Measurements from ENCODE around the gene UBE2E1. TPM values are rescaled to one million over a fixed set of nuclear protein-coding genes. Genes with fewer than 3 reads are reported as not detected.

UBE2E1 gene
- total RNA-seq, 1 experiment from 2014 or later = 102 TPM

- H4K20me1 ChIP-seq (ENCODE audit: insufficient read depth) = no peaks in the 10 kb centered on the region
- no peak for DNase-seq
These were observed 27.3 kb upstream of the UBE2E1 start for GRCh38 chr3:23778446-23778845.

GRCh38 chr3:23779841-23780240 lies 25.9 kb upstream of the UBE2E1 start:
- Histone ChIP-seq H4K20me1 (ENCODE audit: insufficient read depth) (no peaks in the 10 kb centered on the region), H2AFZ (no peak overlapping the region), H3K9me3 (ENCODE audit: insufficient read depth, low read depth) (peaks cover 4% of the 10 kb centered on the region; the same call in 1 of the 2 replicates), H3K4me1 (replicated peaks; ENCODE audit: insufficient read depth) (no peaks in the 10 kb centered on the region), H3K27me3 (ENCODE audit: insufficient read depth, low read depth) (no peaks in the 10 kb centered on the region), H3K27ac (no peak overlapping the region), H3K79me2 (ENCODE audit: low read depth) (no peaks in the 10 kb centered on the region), H3K36me3 (ENCODE audit: low read depth) (no peaks in the 10 kb centered on the region), H3K9me2 (ENCODE audit: insufficient read depth) (no peaks in the 10 kb centered on the region), H3K4me2 (no peak overlapping the region), H3K4me3 (no peak overlapping the region), H3F3A (ENCODE audit: insufficient read depth, low read depth) (no peaks in the 10 kb centered on the region)
- POLR2A ChIA-PET (ENCODE audit: unreplicated experiment) = no interaction called here
- no TSS peak for BruUV-seq (replicated peaks)
- intact Hi-C loops (cut with micrococcal nuclease; ENCODE audit: unreplicated experiment) = no loop called here
- no peak for DNase-seq
- TF ChIP-seq CTCF (conservative IDR thresholded peaks at IDR 0.05) (no peak), EZH2 (IDR thresholded peaks at IDR 0.05; ENCODE audit: low read depth) (no peak)
- CTCF ChIA-PET = no interaction called here

More at GRCh38 chr3:23778446-23778845, 27.3 kb upstream of the UBE2E1 start:
- BruUV-seq (replicated peaks) = no TSS peak
- H3K4me3 ChIP-seq = no peak overlapping the region
- no peak overlapping the region for H3K4me2 ChIP-seq
- TF ChIP-seq EZH2 (IDR thresholded peaks at IDR 0.05; ENCODE audit: low read depth) (no peak), CTCF (conservative IDR thresholded peaks at IDR 0.05) (no peak)
- H2AFZ ChIP-seq = no peak overlapping the region
- no peak overlapping the region for H3K27ac ChIP-seq
- no peaks in the 10 kb centered on the region for H3F3A ChIP-seq (ENCODE audit: insufficient read depth, low read depth)
- no peaks in the 10 kb centered on the region for H3K27me3 ChIP-seq (ENCODE audit: insufficient read depth, low read depth)
- POLR2A ChIA-PET (ENCODE audit: unreplicated experiment) = no interaction called here
- H3K9me3 ChIP-seq (ENCODE audit: insufficient read depth, low read depth) = peaks cover 4% of the 10 kb centered on the region; the same call in 1 of the 2 replicates
- H3K36me3 ChIP-seq (ENCODE audit: low read depth) = no peaks in the 10 kb centered on the region
- no peaks in the 10 kb centered on the region for H3K4me1 ChIP-seq (replicated peaks; ENCODE audit: insufficient read depth)
- CTCF ChIA-PET = no interaction called here
- intact Hi-C loops (cut with micrococcal nuclease; ENCODE audit: unreplicated experiment) = no loop called here
- H3K79me2 ChIP-seq (ENCODE audit: low read depth) = no peaks in the 10 kb centered on the region
- H3K9me2 ChIP-seq (ENCODE audit: insufficient read depth) = no peaks in the 10 kb centered on the region

GRCh38 chr3:23781051-23781450 lies 24.7 kb upstream of the UBE2E1 start:
- Histone ChIP-seq H3K4me2 (no peak overlapping the region), H3F3A (ENCODE audit: insufficient read depth, low read depth) (no peaks in the 10 kb centered on the region), H3K79me2 (ENCODE audit: low read depth) (no peaks in the 10 kb centered on the region), H2AFZ (no peak overlapping the region), H3K9me3 (ENCODE audit: insufficient read depth, low read depth) (peaks cover 4% of the 10 kb centered on the region; the same call in 1 of the 2 replicates), H3K9me2 (ENCODE audit: insufficient read depth) (no peaks in the 10 kb centered on the region), H3K4me1 (replicated peaks; ENCODE audit: insufficient read depth) (no peaks in the 10 kb centered on the region), H3K27ac (no peak overlapping the region), H3K27me3 (ENCODE audit: insufficient read depth, low read depth) (no peaks in the 10 kb centered on the region), H3K4me3 (no peak overlapping the region), H4K20me1 (ENCODE audit: insufficient read depth) (no peaks in the 10 kb centered on the region), H3K36me3 (ENCODE audit: low read depth) (no peaks in the 10 kb centered on the region)
- TF ChIP-seq CTCF (conservative IDR thresholded peaks at IDR 0.05) (no peak), EZH2 (IDR thresholded peaks at IDR 0.05; ENCODE audit: low read depth) (no peak)
- CTCF ChIA-PET = interaction anchor here (0.6 kb wide), 2 partner anchors 118 to 128 kb away, joined by 3 to 5 read pairs; no protein-coding TSS in a partner anchor
- intact Hi-C loops (cut with micrococcal nuclease; ENCODE audit: unreplicated experiment) = no loop called here
- no TSS peak for BruUV-seq (replicated peaks)
- POLR2A ChIA-PET (ENCODE audit: unreplicated experiment) = interaction anchor here (0.6 kb wide), 1 partner anchor 289 kb away, joined by 11 read pairs; no protein-coding TSS in a partner anchor
- no peak for DNase-seq

Measured in PC-9 (cell line).